ENCODE data around the gene COPG1. TPM values are rescaled to one million over a fixed set of nuclear protein-coding genes. Genes with fewer than 3 reads are reported as not detected.

The COPG1 gene
- polyA plus RNA-seq, 1 of the 3 experiments (the other 2 are of a cell fraction): 114 TPM

DNA sequence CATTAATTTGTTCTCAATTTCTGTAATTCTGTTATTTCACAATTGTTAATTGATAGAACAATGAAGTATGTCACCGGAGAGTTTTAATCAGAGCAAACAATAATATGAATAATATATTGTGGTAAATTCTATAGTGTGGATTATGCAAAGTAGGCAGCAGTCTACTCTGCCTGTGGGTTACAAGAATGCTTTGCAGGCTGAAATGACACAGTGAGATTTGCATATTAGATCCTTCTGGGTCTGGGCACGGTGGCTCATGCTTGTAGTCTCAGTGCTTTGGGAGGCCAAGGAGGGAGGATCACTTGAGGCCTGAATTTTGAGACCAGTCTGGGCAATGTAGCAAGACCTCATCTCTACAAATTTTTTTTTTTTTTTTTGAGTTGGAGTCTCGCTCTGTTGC is 12.5 kb downstream of the COPG1 start:
- Histone ChIP-seq H3F3A (replicated peaks; ENCODE audit: insufficient read depth) (peaks cover 4% of the 10 kb centered on the region), H3K36me3 (replicated peaks in 1 of 2; ENCODE audit: control insufficient read depth in 1 of 2, insufficient read depth in 2 of 2, low read length in 1 of 2) (peaks cover 68 to 77% of the 10 kb centered on the region in 2 experiments), H3K79me2 (ENCODE audit: insufficient read depth) (peaks cover 21% of the 10 kb centered on the region), H3K4me2 (no peak overlapping the region), H3K4me3 (ENCODE audit: low read depth in 2 of 2, low read length in 1 of 2) (no peak overlapping the region), H2AFZ (ENCODE audit: low read depth) (no peak overlapping the region), H4K20me1 (ENCODE audit: insufficient read depth) (peaks cover 9% of the 10 kb centered on the region; the same call in 1 of the 2 replicates), H3K4me1 (ENCODE audit: control insufficient read depth in 1 of 2, insufficient read depth in 2 of 2, low read depth in 1 of 2, low read length in 1 of 2) (no peaks in the 10 kb centered on the region), H3K27me3 (ENCODE audit: insufficient read depth) (no peaks in the 10 kb centered on the region), H3K27ac (ENCODE audit: low read depth in 2 of 2, low read length in 1 of 2) (no peak overlapping the region), H3K9me3 (no peaks in the 10 kb centered on the region), H3K9ac (no peak overlapping the region), H3K9me2 (no peaks in the 10 kb centered on the region)
- DNase-seq: no peak
- ChIA-PET POLR2A (no interaction called here), CTCF (interaction anchor here (1.2 kb wide), 2 partner anchors 10 to 16 kb away, joined by 3 to 5 read pairs; no protein-coding TSS in a partner anchor)
- 99% methylated on average over 3 of the region's 3 CpGs for WGBS (ENCODE audit: low lambda C conversion rate)
- TF ChIP-seq, protein P1, sequence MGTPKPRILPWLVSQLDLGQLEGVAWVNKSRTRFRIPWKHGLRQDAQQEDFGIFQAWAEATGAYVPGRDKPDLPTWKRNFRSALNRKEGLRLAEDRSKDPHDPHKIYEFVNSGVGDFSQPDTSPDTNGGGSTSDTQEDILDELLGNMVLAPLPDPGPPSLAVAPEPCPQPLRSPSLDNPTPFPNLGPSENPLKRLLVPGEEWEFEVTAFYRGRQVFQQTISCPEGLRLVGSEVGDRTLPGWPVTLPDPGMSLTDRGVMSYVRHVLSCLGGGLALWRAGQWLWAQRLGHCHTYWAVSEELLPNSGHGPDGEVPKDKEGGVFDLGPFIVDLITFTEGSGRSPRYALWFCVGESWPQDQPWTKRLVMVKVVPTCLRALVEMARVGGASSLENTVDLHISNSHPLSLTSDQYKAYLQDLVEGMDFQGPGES (IDR thresholded peaks at IDR 0.05; ENCODE audit: low read depth, low read length): no peak
- TF ChIP-seq, protein P2, sequence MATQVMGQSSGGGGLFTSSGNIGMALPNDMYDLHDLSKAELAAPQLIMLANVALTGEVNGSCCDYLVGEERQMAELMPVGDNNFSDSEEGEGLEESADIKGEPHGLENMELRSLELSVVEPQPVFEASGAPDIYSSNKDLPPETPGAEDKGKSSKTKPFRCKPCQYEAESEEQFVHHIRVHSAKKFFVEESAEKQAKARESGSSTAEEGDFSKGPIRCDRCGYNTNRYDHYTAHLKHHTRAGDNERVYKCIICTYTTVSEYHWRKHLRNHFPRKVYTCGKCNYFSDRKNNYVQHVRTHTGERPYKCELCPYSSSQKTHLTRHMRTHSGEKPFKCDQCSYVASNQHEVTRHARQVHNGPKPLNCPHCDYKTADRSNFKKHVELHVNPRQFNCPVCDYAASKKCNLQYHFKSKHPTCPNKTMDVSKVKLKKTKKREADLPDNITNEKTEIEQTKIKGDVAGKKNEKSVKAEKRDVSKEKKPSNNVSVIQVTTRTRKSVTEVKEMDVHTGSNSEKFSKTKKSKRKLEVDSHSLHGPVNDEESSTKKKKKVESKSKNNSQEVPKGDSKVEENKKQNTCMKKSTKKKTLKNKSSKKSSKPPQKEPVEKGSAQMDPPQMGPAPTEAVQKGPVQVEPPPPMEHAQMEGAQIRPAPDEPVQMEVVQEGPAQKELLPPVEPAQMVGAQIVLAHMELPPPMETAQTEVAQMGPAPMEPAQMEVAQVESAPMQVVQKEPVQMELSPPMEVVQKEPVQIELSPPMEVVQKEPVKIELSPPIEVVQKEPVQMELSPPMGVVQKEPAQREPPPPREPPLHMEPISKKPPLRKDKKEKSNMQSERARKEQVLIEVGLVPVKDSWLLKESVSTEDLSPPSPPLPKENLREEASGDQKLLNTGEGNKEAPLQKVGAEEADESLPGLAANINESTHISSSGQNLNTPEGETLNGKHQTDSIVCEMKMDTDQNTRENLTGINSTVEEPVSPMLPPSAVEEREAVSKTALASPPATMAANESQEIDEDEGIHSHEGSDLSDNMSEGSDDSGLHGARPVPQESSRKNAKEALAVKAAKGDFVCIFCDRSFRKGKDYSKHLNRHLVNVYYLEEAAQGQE (IDR thresholded peaks at IDR 0.05; ENCODE audit: low read depth, low read length): no peak
- TF ChIP-seq FOXJ3 (CRISPR knock-in tag; IDR thresholded peaks at IDR 0.05) (no peak), FOSL2 (IDR thresholded peaks at IDR 0.05; ENCODE audit: borderline replicate concordance, low read depth) (no peak), EZH2phosphoT487 (IDR thresholded peaks at IDR 0.05; ENCODE audit: borderline replicate concordance, low read depth) (no peak), TEAD4 (IDR thresholded peaks at IDR 0.05; ENCODE audit: borderline replicate concordance, insufficient read depth) (no peak), RAD21 (IDR thresholded peaks at IDR 0.05; ENCODE audit: low read length) (no peak), MXI1 (IDR thresholded peaks at IDR 0.05; ENCODE audit: low read depth, low read length) (no peak), RFX5 (IDR thresholded peaks at IDR 0.05; ENCODE audit: low read length) (no peak), POLR2AphosphoS5 (IDR thresholded peaks at IDR 0.05; ENCODE audit: low read depth, low read length) (no peak)
- TF ChIP-seq, protein P3, sequence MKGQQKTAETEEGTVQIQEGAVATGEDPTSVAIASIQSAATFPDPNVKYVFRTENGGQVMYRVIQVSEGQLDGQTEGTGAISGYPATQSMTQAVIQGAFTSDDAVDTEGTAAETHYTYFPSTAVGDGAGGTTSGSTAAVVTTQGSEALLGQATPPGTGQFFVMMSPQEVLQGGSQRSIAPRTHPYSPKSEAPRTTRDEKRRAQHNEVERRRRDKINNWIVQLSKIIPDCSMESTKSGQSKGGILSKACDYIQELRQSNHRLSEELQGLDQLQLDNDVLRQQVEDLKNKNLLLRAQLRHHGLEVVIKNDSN (IDR thresholded peaks at IDR 0.05; ENCODE audit: borderline replicate concordance, low read depth): no peak
- TF ChIP-seq, protein P4, sequence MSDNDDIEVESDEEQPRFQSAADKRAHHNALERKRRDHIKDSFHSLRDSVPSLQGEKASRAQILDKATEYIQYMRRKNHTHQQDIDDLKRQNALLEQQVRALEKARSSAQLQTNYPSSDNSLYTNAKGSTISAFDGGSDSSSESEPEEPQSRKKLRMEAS (IDR thresholded peaks at IDR 0.05; ENCODE audit: low read depth): no peak
